ENCODE results near the gene BLOC1S1. TPM values are rescaled to one million over a fixed set of nuclear protein-coding genes. Genes with fewer than 3 reads are reported as not detected.
A peak's percentile ranks its signal among the peaks of the same experiment; 100 is the strongest.

BLOC1S1 gene
- total RNA-seq, 1 experiment from 2014 or later = 85.5 TPM

- Histone ChIP-seq H3K27me3 (ENCODE audit: insufficient read depth, low read length) (no peaks in the 10 kb centered on the region), H3K79me2 (ENCODE audit: insufficient read depth, low read length) (peaks cover 3% of the 10 kb centered on the region; the same call in 1 of the 2 replicates), H3K36me3 (ENCODE audit: control insufficient read depth in 1 of 2, insufficient read depth in 2 of 2, low read length in 2 of 2) (no peaks in the 10 kb centered on the region), H3K4me2 (ENCODE audit: low read length) (peak overlapping the region; percentile 97), H3K9me3 (ENCODE audit: control insufficient read depth in 1 of 2, insufficient read depth in 1 of 2, low read depth in 1 of 2, low read length in 2 of 2) (no peaks in the 10 kb centered on the region), H3K4me1 (ENCODE audit: control insufficient read depth in 1 of 2, insufficient read depth in 2 of 2, low read length in 2 of 2) (peaks cover 7 to 27% of the 10 kb centered on the region in 2 experiments), H3K9ac (ENCODE audit: low read length) (peak overlapping the region; percentile 69), H4K20me1 (ENCODE audit: insufficient read depth) (no peaks in the 10 kb centered on the region), H3K4me3 (replicated peaks in 1 of 2; ENCODE audit: low read depth in 1 of 2, low read length in 2 of 2) (peak overlapping the region; percentile 55 to 80), H2AFZ (ENCODE audit: low read depth, low read length, poor library complexity, severe bottlenecking) (no peak overlapping the region), H3K9me2 (ENCODE audit: insufficient read depth) (no peaks in the 10 kb centered on the region), H3K27ac (ENCODE audit: low read depth, low read length) (no peak overlapping the region)
- no peak for TF ChIP-seq EZH2phosphoT487 (IDR thresholded peaks at IDR 0.05; ENCODE audit: borderline replicate concordance)
- no peak for TF ChIP-seq CTCF (IDR thresholded peaks at IDR 0.05 in 2 of 3, conservative IDR thresholded peaks at IDR 0.05 in 1 of 3; ENCODE audit: borderline replicate concordance in 1 of 3, insufficient read depth in 1 of 3, low read depth in 2 of 3, low read length in 2 of 3)
- no peak for TF ChIP-seq REST (IDR thresholded peaks at IDR 0.05; ENCODE audit: low read depth)
- TF ChIP-seq ZFX (IDR thresholded peaks at IDR 0.05) = no peak
- no peak for TF ChIP-seq ZNF274 (IDR thresholded peaks at IDR 0.05; ENCODE audit: low read depth, low read length)
- no peak for TF ChIP-seq CBX3 (IDR thresholded peaks at IDR 0.05; ENCODE audit: low read depth)
- TF ChIP-seq JUND (IDR thresholded peaks at IDR 0.05) = no peak
- no peak for TF ChIP-seq FOSL1 (IDR thresholded peaks at IDR 0.05; ENCODE audit: low read depth)
- TF ChIP-seq SP1 (IDR thresholded peaks at IDR 0.05; ENCODE audit: low read depth) = no peak
- no peak for TF ChIP-seq ATF3 (IDR thresholded peaks at IDR 0.05)
- no peak for TF ChIP-seq POLR2A (IDR thresholded peaks at IDR 0.05; ENCODE audit: borderline replicate concordance, extremely low read depth, insufficient read depth, insufficient read length)
- no peak for TF ChIP-seq RAD21 (IDR thresholded peaks at IDR 0.05; ENCODE audit: low read depth)
- TF ChIP-seq EZH2 (IDR thresholded peaks at IDR 0.05) = no peak
- no peak for TF ChIP-seq ZBTB33 (IDR thresholded peaks at IDR 0.05; ENCODE audit: extremely low read depth, insufficient replicate concordance, low read length)
- no peak for TF ChIP-seq POLR2AphosphoS5 (IDR thresholded peaks at IDR 0.05; ENCODE audit: low read depth, low read length)
- TF ChIP-seq ELF1 (IDR thresholded peaks at IDR 0.05; ENCODE audit: borderline replicate concordance, low read depth) = no peak
- ATAC-seq (no peak), DNase-seq (ENCODE audit: low read depth, low spot score) (no peak)
- intact Hi-C loops (cut with micrococcal nuclease) = no loop called here
- ChIA-PET POLR2A (interaction anchor here (0.5 to 1.1 kb wide), 3 partner anchors 8 to 23 kb away, joined by 3 read pairs; no protein-coding TSS in a partner anchor), CTCF (interaction anchor here (1.1 to 1.5 kb wide), 2 partner anchors 183 to 303 kb away, joined by 3 read pairs; partner anchors contain the start of gene PYM1), RAD21 (ENCODE audit: low non-redundant PET in 1 of 2, low total read pairs in 2 of 2, uncharacterized antibody in 2 of 2, unreplicated experiment in 2 of 2) (no interaction called here)
- BruUV-seq (replicated peaks) = no TSS peak
Observed at GRCh38 chr12:55744340-55745030, 28.6 kb downstream of the BLOC1S1 start.
